ENCODE data around the gene USP32. TPM values are rescaled to one million over a fixed set of nuclear protein-coding genes. Genes with fewer than 3 reads are reported as not detected.
"Not testable (repeated sequence)": the region's sequence is repeated elsewhere in the genome, so short reads cannot be mapped to it uniquely, and the experiment has no call there.

USP32 gene
- polyA plus RNA-seq, 12 donors = 22.0 to 28.3 (median 24.4) TPM; not detected in 1

GRCh38 chr17:60174767-60175166 is 217.2 kb downstream of the USP32 start:
- DNase-seq = not testable (repeated sequence)

- DNase-seq = no peak
These were observed 217.9 kb downstream of the USP32 start for GRCh38 chr17:60174035-60174434.

GRCh38 chr17:60173304-60173819 is 218.6 kb downstream of the USP32 start:
- no peak for DNase-seq

GRCh38 chr17:60171753-60172079 is 220.2 kb downstream of the USP32 start:
- no peak for DNase-seq

GRCh38 chr17:60170835-60171752 is 220.8 kb downstream of the USP32 start:
- DNase-seq = no peak

GRCh38 chr17:60169921-60170817 is 221.8 kb downstream of the USP32 start:
- DNase-seq = no peak

- no peak for DNase-seq
These were observed 223.3 kb downstream of the USP32 start for GRCh38 chr17:60168654-60169053.

GRCh38 chr17:60167065-60167741 is 224.7 kb downstream of the USP32 start:
- no peak for DNase-seq

- no peak for DNase-seq
These were observed 226.0 kb downstream of the USP32 start for GRCh38 chr17:60165971-60166370.

GRCh38 chr17:60165223-60165622 is 226.7 kb downstream of the USP32 start:
- DNase-seq = no peak

- no peak for DNase-seq
These were observed 227.2 kb downstream of the USP32 start for GRCh38 chr17:60164697-60165096.

- DNase-seq = no peak
These were observed 227.8 kb downstream of the USP32 start for GRCh38 chr17:60164164-60164563.

GRCh38 chr17:60163108-60163784 is 228.7 kb downstream of the USP32 start:
- no peak for DNase-seq

GRCh38 chr17:60161598-60162330 is 230.2 kb downstream of the USP32 start:
- DNase-seq = no peak

- DNase-seq = no peak
These were observed 231.0 kb downstream of the USP32 start for GRCh38 chr17:60160829-60161501.

- no peak for DNase-seq
These were observed 232.5 kb downstream of the USP32 start for GRCh38 chr17:60159479-60159866.

GRCh38 chr17:60158751-60159478 is 233.0 kb downstream of the USP32 start:
- DNase-seq = no peak

- no peak for DNase-seq
These were observed 234.4 kb downstream of the USP32 start for GRCh38 chr17:60157487-60158040.

- DNase-seq = no peak
These were observed 235.2 kb downstream of the USP32 start for GRCh38 chr17:60156746-60157145.
